HAP-1 (cell line): ENCODE results near the gene ACTMAP.
"Not testable (repeated sequence)": the region's sequence is repeated elsewhere in the genome, so short reads cannot be mapped to it uniquely, and the experiment has no call there.

Experiments
- DNase-seq, 2 experiments: peaks; one replicate each; pipeline ENCODE4 v3.0.0-alpha.2; 2016 to 2020; ENCODE audit warnings: low spot score in 2 of 2
- H3K27me3 ChIP-seq: fragments of 250-450 bp; sonication (Bioruptor Pico); 2 replicates; pipeline ENCODE4 v1.5.1; 2020; ENCODE audit warnings: low read depth, mild to moderate bottlenecking, moderate library complexity
- H3K36me3 ChIP-seq: fragments of 250-450 bp; sonication (Bioruptor Pico); replicated peaks from 2 replicates; pipeline ENCODE4 v1.5.1; 2020; ENCODE audit warnings: mild to moderate bottlenecking
- H3K4me1 ChIP-seq: fragments of 250-450 bp; sonication (Bioruptor Pico); 2 replicates; pipeline ENCODE4 v1.5.1; 2020; ENCODE audit warnings: mild to moderate bottlenecking
- H3K4me3 ChIP-seq: fragments of 250-450 bp; sonication (Bioruptor Pico); 2 replicates; pipeline ENCODE4 v1.5.1; 2020; ENCODE audit warnings: mild to moderate bottlenecking, moderate library complexity
- H3K9me3 ChIP-seq: fragments of 250-450 bp; sonication (Bioruptor Pico); 2 replicates; pipeline ENCODE4 v1.5.1; 2020; ENCODE audit warnings: mild to moderate bottlenecking, moderate library complexity
- in situ Hi-C: fragments of 300-500 bp; cut with MboI; formaldehyde crosslinking; loops from 3 replicates; pipeline ENCODE4 v1.14.3; 2020; ENCODE audit warnings: low sequenced_read_pairs, inconsistent platforms, mixed read lengths

The ACTMAP gene

GRCh38 chr19:40781140-40781539 lies 30.9 kb upstream of the ACTMAP start:
- Histone ChIP-seq H3K36me3 (no peaks in the 10 kb centered on the region), H3K4me3 (no peak overlapping the region), H3K27me3 (no peaks in the 10 kb centered on the region), H3K9me3 (no peaks in the 10 kb centered on the region), H3K4me1 (peaks cover 10% of the 10 kb centered on the region)
- DNase-seq: no peak
- in situ Hi-C loops: no loop called here

- Histone ChIP-seq H3K27me3 (no peaks in the 10 kb centered on the region), H3K36me3 (no peaks in the 10 kb centered on the region), H3K4me1 (peaks cover 10% of the 10 kb centered on the region), H3K4me3 (no peak overlapping the region), H3K9me3 (no peaks in the 10 kb centered on the region)
- no peak for DNase-seq
- in situ Hi-C loops: no loop called here
These were observed 30.3 kb upstream of the ACTMAP start for GRCh38 chr19:40780582-40780981.

- Histone ChIP-seq H3K36me3 (no peaks in the 10 kb centered on the region), H3K4me3 (peak overlapping the region; percentile 59), H3K9me3 (no peaks in the 10 kb centered on the region), H3K4me1 (peaks cover 10% of the 10 kb centered on the region), H3K27me3 (no peaks in the 10 kb centered on the region)
- in situ Hi-C loops: no loop called here
- no peak for DNase-seq
These were observed 28.5 kb upstream of the ACTMAP start for GRCh38 chr19:40778706-40779284.

GRCh38 chr19:40777937-40778705 lies 27.8 kb upstream of the ACTMAP start, which contains the start of gene RAB4B:
Gene RAB4B (plus strand): TSS chr19:40778247. CDS start chr19:40778376, 129 bp downstream.
- H3K27me3 ChIP-seq: no peaks in the 10 kb centered on the region
- DNase-seq: peak; percentile 100
- H3K36me3 ChIP-seq: no peaks in the 10 kb centered on the region
- H3K4me1 ChIP-seq: peaks cover 10% of the 10 kb centered on the region
- H3K4me3 ChIP-seq: peak within 1 kb of the TSS; percentile 59
- in situ Hi-C loops: no loop called here
- H3K9me3 ChIP-seq: no peaks in the 10 kb centered on the region

GRCh38 chr19:40777645-40777936 lies 27.3 kb upstream of the ACTMAP start:
- Histone ChIP-seq H3K27me3 (no peaks in the 10 kb centered on the region), H3K4me3 (peak overlapping the region; percentile 59), H3K9me3 (no peaks in the 10 kb centered on the region), H3K4me1 (peaks cover 10% of the 10 kb centered on the region), H3K36me3 (no peaks in the 10 kb centered on the region)
- DNase-seq: no peak
- in situ Hi-C loops: no loop called here

GRCh38 chr19:40776932-40777644 lies 26.8 kb upstream of the ACTMAP start:
- no peaks in the 10 kb centered on the region for H3K36me3 ChIP-seq
- DNase-seq: peak; percentile 93 to 94
- peak overlapping the region; percentile 59 for H3K4me3 ChIP-seq
- peaks cover 10% of the 10 kb centered on the region for H3K4me1 ChIP-seq
- H3K27me3 ChIP-seq: no peaks in the 10 kb centered on the region
- H3K9me3 ChIP-seq: no peaks in the 10 kb centered on the region
- in situ Hi-C loops: no loop called here

GRCh38 chr19:40776364-40776763 lies 26.1 kb upstream of the ACTMAP start:
- no peak overlapping the region for H3K4me3 ChIP-seq
- no peaks in the 10 kb centered on the region for H3K36me3 ChIP-seq
- no peak for DNase-seq
- H3K4me1 ChIP-seq: peaks cover 10% of the 10 kb centered on the region
- no peaks in the 10 kb centered on the region for H3K9me3 ChIP-seq
- H3K27me3 ChIP-seq: no peaks in the 10 kb centered on the region
- in situ Hi-C loops: no loop called here

GRCh38 chr19:40775632-40776022 lies 25.4 kb upstream of the ACTMAP start:
- H3K9me3 ChIP-seq: no peaks in the 10 kb centered on the region
- no peak overlapping the region for H3K4me3 ChIP-seq
- in situ Hi-C loops: no loop called here
- no peaks in the 10 kb centered on the region for H3K36me3 ChIP-seq
- H3K4me1 ChIP-seq: peaks cover 10% of the 10 kb centered on the region
- DNase-seq: no peak
- H3K27me3 ChIP-seq: no peaks in the 10 kb centered on the region

GRCh38 chr19:40774916-40775631 lies 24.8 kb upstream of the ACTMAP start, which contains the start of gene MIA:
Gene MIA (plus strand): TSS chr19:40775521. CDS start chr19:40775543, 22 bp downstream.
- H3K4me1 ChIP-seq: peaks cover 10% of the 10 kb centered on the region

GRCh38 chr19:40771101-40771862 lies 21.0 kb upstream of the ACTMAP start:
- DNase-seq, H3K4me1 ChIP-seq, H3K9me3 ChIP-seq, H3K27me3 ChIP-seq, in situ Hi-C loops, H3K4me3 ChIP-seq, H3K36me3 ChIP-seq: not testable (repeated sequence)

More at GRCh38 chr19:40774916-40775631, 24.8 kb upstream of the ACTMAP start, which contains the start of gene MIA:
- in situ Hi-C loops: no loop called here
- Histone ChIP-seq H3K27me3 (no peaks in the 10 kb centered on the region), H3K4me3 (no peak within 1 kb of the TSS), H3K36me3 (no peaks in the 10 kb centered on the region), H3K9me3 (no peaks in the 10 kb centered on the region)
- no peak for DNase-seq

GRCh38 chr19:40768869-40769268 lies 18.6 kb upstream of the ACTMAP start:
- H3K36me3 ChIP-seq: peaks cover 31% of the 10 kb centered on the region
- no peak for DNase-seq
- in situ Hi-C loops: no loop called here
- H3K9me3 ChIP-seq: no peaks in the 10 kb centered on the region
- H3K4me1 ChIP-seq: no peaks in the 10 kb centered on the region
- no peaks in the 10 kb centered on the region for H3K27me3 ChIP-seq
- H3K4me3 ChIP-seq: no peak overlapping the region

GRCh38 chr19:40766385-40766784 lies 16.1 kb upstream of the ACTMAP start:
- H3K9me3 ChIP-seq, DNase-seq, H3K27me3 ChIP-seq, H3K4me1 ChIP-seq, H3K4me3 ChIP-seq, in situ Hi-C loops: not testable (repeated sequence)
- peaks cover 56% of the 10 kb centered on the region for H3K36me3 ChIP-seq

- DNase-seq: no peak
- in situ Hi-C loops: no loop called here
- H3K27me3 ChIP-seq: no peaks in the 10 kb centered on the region
- no peaks in the 10 kb centered on the region for H3K4me1 ChIP-seq
- no peak overlapping the region for H3K4me3 ChIP-seq
- H3K36me3 ChIP-seq: peaks cover 77% of the 10 kb centered on the region
- H3K9me3 ChIP-seq: no peaks in the 10 kb centered on the region
These were observed 13.7 kb upstream of the ACTMAP start for GRCh38 chr19:40763963-40764362.
